ENCODE data around the gene DDX60.

Gene DDX60

DNA sequence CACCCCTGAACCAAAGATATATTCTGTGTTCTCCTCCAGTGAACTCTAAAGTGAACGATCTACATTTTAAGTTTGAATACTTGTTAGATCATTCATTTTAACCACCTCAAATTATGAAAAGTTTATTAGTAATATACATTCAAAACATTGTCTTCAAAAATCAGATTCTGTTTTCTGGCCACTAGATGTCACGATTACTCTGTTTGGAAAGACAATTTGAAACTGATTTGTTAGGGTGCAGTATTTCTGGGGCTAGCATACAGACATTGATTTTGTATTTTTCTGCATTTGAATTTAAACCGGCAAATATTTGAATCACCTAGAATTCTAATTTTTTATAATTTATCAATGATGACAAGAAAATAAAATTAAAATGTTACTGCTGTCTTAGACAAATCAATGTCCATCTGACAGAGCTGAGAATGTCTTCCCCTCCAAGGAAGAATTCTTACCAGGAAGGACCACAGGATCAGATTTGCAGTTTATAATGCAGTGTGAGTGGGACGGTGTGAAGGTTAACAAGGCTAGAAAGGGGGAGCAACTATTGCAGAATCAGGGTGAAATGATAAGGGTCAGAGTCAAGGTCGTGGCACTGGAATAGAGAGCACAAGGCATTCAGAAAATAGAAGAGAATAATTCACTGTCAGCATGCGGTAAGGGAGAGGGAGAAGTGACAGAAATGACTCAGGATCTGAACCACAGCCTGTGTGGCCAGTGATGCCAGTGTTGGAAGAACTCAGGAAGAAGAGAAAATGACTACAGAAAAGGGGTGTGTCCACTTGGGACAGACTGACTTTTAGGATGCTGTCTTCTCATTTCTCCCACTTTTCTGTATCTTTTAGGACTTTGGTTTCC lies 134.6 kb downstream of the DDX60 start:
- DNase-seq (ENCODE audit: low spot score), result peak; percentile 32
- TF ChIP-seq, protein P1, sequence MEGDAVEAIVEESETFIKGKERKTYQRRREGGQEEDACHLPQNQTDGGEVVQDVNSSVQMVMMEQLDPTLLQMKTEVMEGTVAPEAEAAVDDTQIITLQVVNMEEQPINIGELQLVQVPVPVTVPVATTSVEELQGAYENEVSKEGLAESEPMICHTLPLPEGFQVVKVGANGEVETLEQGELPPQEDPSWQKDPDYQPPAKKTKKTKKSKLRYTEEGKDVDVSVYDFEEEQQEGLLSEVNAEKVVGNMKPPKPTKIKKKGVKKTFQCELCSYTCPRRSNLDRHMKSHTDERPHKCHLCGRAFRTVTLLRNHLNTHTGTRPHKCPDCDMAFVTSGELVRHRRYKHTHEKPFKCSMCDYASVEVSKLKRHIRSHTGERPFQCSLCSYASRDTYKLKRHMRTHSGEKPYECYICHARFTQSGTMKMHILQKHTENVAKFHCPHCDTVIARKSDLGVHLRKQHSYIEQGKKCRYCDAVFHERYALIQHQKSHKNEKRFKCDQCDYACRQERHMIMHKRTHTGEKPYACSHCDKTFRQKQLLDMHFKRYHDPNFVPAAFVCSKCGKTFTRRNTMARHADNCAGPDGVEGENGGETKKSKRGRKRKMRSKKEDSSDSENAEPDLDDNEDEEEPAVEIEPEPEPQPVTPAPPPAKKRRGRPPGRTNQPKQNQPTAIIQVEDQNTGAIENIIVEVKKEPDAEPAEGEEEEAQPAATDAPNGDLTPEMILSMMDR (IDR thresholded peaks at IDR 0.05; ENCODE audit: extremely low read depth, missing control alignments), result no peak

DNA sequence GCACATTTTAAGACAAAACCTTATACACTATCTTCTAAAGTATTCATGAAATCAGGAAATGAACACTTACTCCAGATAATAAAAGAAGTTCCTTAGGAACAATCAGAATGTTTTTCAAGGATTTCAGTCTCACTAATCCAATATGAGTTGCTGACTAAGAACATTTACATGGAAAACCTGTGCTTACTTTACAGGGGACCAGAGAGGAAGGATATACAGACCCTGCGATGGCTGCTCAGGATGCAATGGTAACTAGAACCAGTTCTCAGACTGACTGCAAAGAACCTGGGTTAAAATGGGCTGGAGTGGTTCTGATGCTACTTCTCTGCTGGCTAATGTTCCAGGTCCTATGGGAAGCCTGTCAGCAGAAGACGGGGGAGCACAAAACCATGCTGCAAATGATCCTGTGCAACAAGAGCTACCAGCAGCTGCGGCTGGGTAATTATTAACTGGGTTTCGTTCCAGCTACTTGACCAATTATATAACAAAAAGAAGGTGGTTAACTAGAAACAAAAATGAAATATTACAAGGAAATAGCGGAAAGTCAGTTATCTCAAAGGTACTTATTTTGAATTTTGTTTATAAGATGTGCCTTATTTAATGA lies 140.9 kb downstream of the DDX60 start:
- DNase-seq (ENCODE audit: low spot score), result no peak

DNA sequence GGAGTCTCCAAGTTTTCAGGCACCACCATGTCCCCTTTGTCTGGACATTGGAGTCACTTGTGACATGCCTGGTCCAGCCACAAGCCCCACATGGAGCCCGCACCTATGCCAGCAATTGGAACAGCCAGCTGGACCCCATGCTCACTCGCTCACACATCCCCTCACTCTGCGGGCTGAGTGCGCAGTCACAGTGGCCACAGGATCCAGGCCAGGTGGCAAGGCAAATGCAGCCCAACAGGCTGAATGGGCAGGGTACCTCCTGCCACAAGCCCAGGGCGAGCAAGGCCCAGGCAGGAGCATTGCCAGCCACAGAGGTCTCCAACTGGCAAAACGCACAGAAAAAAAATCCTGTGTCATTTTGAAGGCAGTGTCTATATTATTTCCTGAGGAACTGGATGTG lies 144.2 kb downstream of the DDX60 start:
- TF ChIP-seq, protein P1 (IDR thresholded peaks at IDR 0.05; ENCODE audit: extremely low read depth, missing control alignments), result no peak
- no peak for DNase-seq (ENCODE audit: low spot score)

More for the DNA sequence above, 140.9 kb downstream of the DDX60 start:
- TF ChIP-seq, protein P1 (IDR thresholded peaks at IDR 0.05; ENCODE audit: extremely low read depth, missing control alignments), result no peak

DNA sequence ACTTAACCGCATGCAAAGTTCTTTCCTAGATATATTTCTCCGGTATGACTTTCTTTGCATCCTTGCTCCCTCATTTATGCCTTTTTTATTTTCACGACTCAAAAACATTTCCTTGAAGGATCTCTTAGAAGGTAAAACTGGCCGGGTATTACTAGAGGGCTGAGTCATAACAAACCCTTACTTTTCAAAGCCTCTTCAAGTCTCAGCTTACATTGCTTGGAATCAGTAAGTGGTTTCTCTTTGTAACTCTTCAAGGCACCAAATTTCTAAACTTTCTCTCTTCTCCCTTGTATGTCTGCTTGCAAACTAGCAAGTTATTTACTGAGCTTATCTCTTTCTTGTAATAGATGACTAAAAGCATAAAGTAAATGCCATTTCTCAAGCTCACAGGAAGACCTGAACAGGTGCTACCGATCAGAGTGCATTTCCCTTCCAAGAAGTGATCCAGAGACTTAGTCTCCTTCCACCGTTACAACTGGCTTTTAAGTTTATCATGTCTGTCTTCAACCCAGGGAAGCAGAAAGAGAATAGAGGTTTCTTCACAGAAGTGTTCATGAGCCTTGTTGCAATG lies 150.8 kb downstream of the DDX60 start:
- no peak for DNase-seq (ENCODE audit: low spot score)

More for the DNA sequence above, 150.8 kb downstream of the DDX60 start:
- TF ChIP-seq, protein P1 (IDR thresholded peaks at IDR 0.05; ENCODE audit: extremely low read depth, missing control alignments), result no peak
